Astrocyte of the hippocampus (primary cell): ENCODE results near the gene PER2.
"Not testable (repeated sequence)": the region's sequence is repeated elsewhere in the genome, so short reads cannot be mapped to it uniquely, and the experiment has no call there.

Experiments
- DNase-seq: peaks from one replicate; pipeline ENCODE4 v3.0.0; 2011; ENCODE audit warnings: low read depth, low spot score

The PER2 gene

GRCh38 chr2:238286987-238287736 is 1.2 kb downstream of the PER2 start:
- no peak for DNase-seq

- peak; percentile 93 for DNase-seq
These were observed 1.9 kb downstream of the PER2 start for GRCh38 chr2:238286551-238286950.

GRCh38 chr2:238286095-238286494 is 2.3 kb downstream of the PER2 start:
- DNase-seq, result no peak

- peak; percentile 97 for DNase-seq
These were observed 2.7 kb downstream of the PER2 start for GRCh38 chr2:238285653-238286082.

- no peak for DNase-seq
These were observed 3.5 kb downstream of the PER2 start for GRCh38 chr2:238284802-238285515.

- DNase-seq, result no peak
These were observed 5.3 kb downstream of the PER2 start for GRCh38 chr2:238282861-238283738.

- no peak for DNase-seq
These were observed 6.5 kb downstream of the PER2 start for GRCh38 chr2:238281826-238282480.

- DNase-seq, result no peak
These were observed 8.2 kb downstream of the PER2 start for GRCh38 chr2:238280083-238280825.

GRCh38 chr2:238279324-238279682 is 9.1 kb downstream of the PER2 start:
- DNase-seq, result no peak

GRCh38 chr2:238278626-238279323 is 9.6 kb downstream of the PER2 start:
- DNase-seq, result no peak

- DNase-seq, result peak; percentile 36
These were observed 10.7 kb downstream of the PER2 start for GRCh38 chr2:238277695-238278094.

GRCh38 chr2:238274152-238274865 is 14.1 kb downstream of the PER2 start:
- DNase-seq, result no peak

GRCh38 chr2:238273433-238273832 is 15.0 kb downstream of the PER2 start:
- not testable (repeated sequence) for DNase-seq

GRCh38 chr2:238272156-238272555 is 16.3 kb downstream of the PER2 start:
- no peak for DNase-seq

GRCh38 chr2:238271686-238272085 is 16.7 kb downstream of the PER2 start:
- DNase-seq, result not testable (repeated sequence)

GRCh38 chr2:238271061-238271554 is 17.3 kb downstream of the PER2 start:
- no peak for DNase-seq

- no peak for DNase-seq
These were observed 17.8 kb downstream of the PER2 start for GRCh38 chr2:238270606-238271005.

GRCh38 chr2:238269741-238270140 is 18.7 kb downstream of the PER2 start:
- no peak for DNase-seq

GRCh38 chr2:238267884-238268680 is 20.3 kb downstream of the PER2 start:
- no peak for DNase-seq
